Hepatocyte (in vitro differentiated cells): ENCODE results near the gene SCUBE2.

ENCODE experiments used
- EZH2 ChIP-seq: fragments of 200-600 bp; sonication (generic); IDR thresholded peaks from 2 replicates; pipeline ENCODE4 v1.6.1; 2016; ENCODE audit warnings: antibody characterized with exemption, mild to moderate bottlenecking, borderline replicate concordance
- TF ChIP-seq, protein P1 (sequence below): fragments of 200-600 bp; sonication (generic); IDR thresholded peaks from 2 replicates; pipeline ENCODE4 v1.5.1; 2016; ENCODE audit warnings: antibody characterized with exemption, mild to moderate bottlenecking; ENCODE audit not compliant: poor library complexity

GRCh38 chr11:9090488-9091043 lies 833 bp downstream of the SCUBE2 start:
- TF ChIP-seq, protein P1, sequence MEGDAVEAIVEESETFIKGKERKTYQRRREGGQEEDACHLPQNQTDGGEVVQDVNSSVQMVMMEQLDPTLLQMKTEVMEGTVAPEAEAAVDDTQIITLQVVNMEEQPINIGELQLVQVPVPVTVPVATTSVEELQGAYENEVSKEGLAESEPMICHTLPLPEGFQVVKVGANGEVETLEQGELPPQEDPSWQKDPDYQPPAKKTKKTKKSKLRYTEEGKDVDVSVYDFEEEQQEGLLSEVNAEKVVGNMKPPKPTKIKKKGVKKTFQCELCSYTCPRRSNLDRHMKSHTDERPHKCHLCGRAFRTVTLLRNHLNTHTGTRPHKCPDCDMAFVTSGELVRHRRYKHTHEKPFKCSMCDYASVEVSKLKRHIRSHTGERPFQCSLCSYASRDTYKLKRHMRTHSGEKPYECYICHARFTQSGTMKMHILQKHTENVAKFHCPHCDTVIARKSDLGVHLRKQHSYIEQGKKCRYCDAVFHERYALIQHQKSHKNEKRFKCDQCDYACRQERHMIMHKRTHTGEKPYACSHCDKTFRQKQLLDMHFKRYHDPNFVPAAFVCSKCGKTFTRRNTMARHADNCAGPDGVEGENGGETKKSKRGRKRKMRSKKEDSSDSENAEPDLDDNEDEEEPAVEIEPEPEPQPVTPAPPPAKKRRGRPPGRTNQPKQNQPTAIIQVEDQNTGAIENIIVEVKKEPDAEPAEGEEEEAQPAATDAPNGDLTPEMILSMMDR = no peak
- no peak for TF ChIP-seq EZH2
